OCI-LY7 (cell line): Measurements from ENCODE around the gene SHPK. TPM values are rescaled to one million over a fixed set of nuclear protein-coding genes. Genes with fewer than 3 reads are reported as not detected.

Experiments
- BruUV-seq: library from RNA; stranded (reverse); fragments of 400-500 nt; replicated peaks from 2 replicates; lab custom pipeline; 2021; lab: Mats Ljungman, UMichigan
- CTCF ChIA-PET: fragments of 300-600 bp; sonication (Branson Sonifier 250); formaldehyde crosslinking; loops from one replicate; lab custom pipeline; 2022; ENCODE audit warnings: antibody characterized with exemption; ENCODE audit not compliant: unreplicated experiment; lab: Charles Lee
- POLR2A ChIA-PET: fragments of 300-600 bp; sonication (Branson Sonifier 250); formaldehyde crosslinking; loops from one replicate; lab custom pipeline; 2022; ENCODE audit warnings: antibody characterized with exemption; lab: Charles Lee
- DNase-seq: peaks from one replicate; pipeline ENCODE4 v3.0.0-alpha.2; 2015; ENCODE audit warnings: low spot score
- H2AFZ ChIP-seq: fragments of 200-600 bp; sonication (generic), shearing (Covaris generic); 2 replicates; pipeline ENCODE4 v1.6.1; 2014; ENCODE audit warnings: mild to moderate bottlenecking, antibody characterized with exemption, low read length, moderate library complexity
- H3K27ac ChIP-seq: fragments of 200-600 bp; sonication (generic); 2 replicates; pipeline ENCODE4 v1.5.1; 2014; ENCODE audit warnings: mixed run types, low read depth, mild to moderate bottlenecking, moderate library complexity, low read length, inconsistent platforms; ENCODE audit not compliant: poor library complexity, severe bottlenecking
- H3K36me3 ChIP-seq: fragments of 200-600 bp; sonication (generic); 2 replicates; pipeline ENCODE4 v1.6.1; 2014; ENCODE audit warnings: mild to moderate bottlenecking, antibody characterized with exemption, low read length, moderate library complexity, mixed read lengths; ENCODE audit not compliant: insufficient read depth
- H3K4me1 ChIP-seq: fragments of 200-600 bp; sonication (generic); 2 replicates; pipeline ENCODE4 v1.5.1; 2014; ENCODE audit warnings: mild to moderate bottlenecking, low read length; ENCODE audit not compliant: insufficient read depth, poor library complexity, severe bottlenecking
- H3K4me2 ChIP-seq: fragments of 200-600 bp; sonication (generic); 2 replicates; pipeline ENCODE4 v1.6.1; 2014; ENCODE audit warnings: mild to moderate bottlenecking, low read length
- H3K4me3 ChIP-seq: fragments of 200-600 bp; sonication (generic); 2 replicates; pipeline ENCODE4 v1.5.1; 2014; ENCODE audit warnings: mild to moderate bottlenecking, low read depth, low read length; ENCODE audit not compliant: poor library complexity, severe bottlenecking
- H3K79me2 ChIP-seq: fragments of 200-600 bp; sonication (generic); 2 replicates; pipeline ENCODE4 v1.6.1; 2016; ENCODE audit warnings: low read depth, mild to moderate bottlenecking, low read length, moderate library complexity, mixed read lengths; ENCODE audit not compliant: insufficient read depth
- H3K9me2 ChIP-seq: fragments of 200-600 bp; sonication (generic); 2 replicates; pipeline ENCODE4 v1.6.1; 2016; ENCODE audit warnings: mild to moderate bottlenecking, low read length, mixed read lengths; ENCODE audit not compliant: insufficient read depth
- H3K9me3 ChIP-seq: fragments of 200-600 bp; sonication (generic); 2 replicates; pipeline ENCODE4 v1.6.1; 2014; ENCODE audit warnings: mild to moderate bottlenecking, mixed run types, low read length, mixed read lengths
- H4K20me1 ChIP-seq: fragments of 200-600 bp; sonication (generic); 2 replicates; pipeline ENCODE4 v1.6.1; 2014; ENCODE audit warnings: mild to moderate bottlenecking, antibody characterized with exemption, low read length, moderate library complexity, mixed read lengths; ENCODE audit not compliant: insufficient read depth
- EZH2phosphoT487 ChIP-seq: fragments of 200-600 bp; sonication (generic); IDR thresholded peaks from 2 replicates; pipeline ENCODE4 v1.6.1; 2018; ENCODE audit warnings: low read depth, borderline replicate concordance, mild to moderate bottlenecking, mixed run types, antibody characterized with exemption, low read length, moderate library complexity, mixed read lengths
- intact Hi-C: fragments of 100-400 bp; cut with micrococcal nuclease; formaldehyde crosslinking; loops from one replicate; pipeline ENCODE4 v1.10.0; 2022; ENCODE audit not compliant: unreplicated experiment
- total RNA-seq, 2 experiments: library from RNA; depleted of rRNA in 1 of 2; stranded (reverse); fragments of >200 nt in 1 of 2; shearing (Covaris generic) in 1 of 2; gene quantifications; 2 replicates each; pipeline ENCODE4 v1.2.3, GENCODE V29; 2014 to 2022
- TF ChIP-seq, protein P1 (sequence below): fragments of 200-600 bp; sonication (generic); conservative IDR thresholded peaks from 2 replicates; pipeline ENCODE4 v1.5.1; 2014; ENCODE audit warnings: mild to moderate bottlenecking, antibody characterized with exemption, low read length, moderate library complexity, mixed read lengths

Gene SHPK
- total RNA-seq, 2 experiments from 2014 or later = 16.9 to 17.0 TPM

DNA sequence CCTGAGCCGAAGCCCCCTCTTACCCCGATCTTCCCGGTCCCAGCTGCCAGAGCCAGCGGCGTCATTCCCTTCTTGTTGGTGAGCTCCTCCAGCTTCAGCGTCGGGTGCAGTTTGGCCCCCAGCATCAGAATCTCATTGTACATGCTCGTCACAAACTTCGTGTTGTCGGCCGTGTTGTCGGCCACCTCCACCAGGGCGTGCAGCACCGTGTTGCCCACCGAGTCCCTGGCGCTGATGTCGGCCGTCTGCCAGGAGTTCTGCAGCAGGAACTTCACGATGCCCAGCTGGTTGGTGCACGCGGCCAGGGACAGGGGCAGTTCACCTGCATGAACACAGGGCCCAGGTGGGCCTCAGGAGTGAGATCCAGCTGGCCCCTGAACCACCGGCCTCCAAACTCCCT lies 46.3 kb downstream of the SHPK start:
- CTCF ChIA-PET = no interaction called here

DNA sequence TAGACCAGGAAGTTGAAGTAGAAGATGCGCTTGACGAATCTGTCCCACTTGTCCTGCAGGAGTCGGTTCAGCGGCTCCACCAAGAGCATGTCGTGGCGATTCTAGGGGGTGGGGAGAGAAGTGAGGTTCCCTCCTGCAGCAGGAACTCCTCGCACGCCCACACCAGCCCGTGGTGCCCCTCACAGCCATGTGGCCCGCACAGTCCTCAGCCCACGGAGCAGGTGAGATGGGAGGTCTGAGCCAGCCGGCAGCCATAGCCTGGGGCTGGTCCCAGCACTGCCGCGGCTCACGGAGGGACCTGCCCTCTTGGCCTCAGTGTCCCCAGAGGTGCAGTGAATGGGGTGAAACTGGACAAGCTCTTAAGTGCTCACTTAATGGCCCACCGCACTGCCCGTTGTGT lies 50.2 kb downstream of the SHPK start:
- H3K4me3 ChIP-seq = no peak overlapping the region
- no TSS peak for BruUV-seq
- no peak overlapping the region for H3K27ac ChIP-seq
- H2AFZ ChIP-seq = no peak overlapping the region
- no peaks in the 10 kb centered on the region for H3K79me2 ChIP-seq
- no peaks in the 10 kb centered on the region for H4K20me1 ChIP-seq
- no peak overlapping the region for H3K4me2 ChIP-seq
- POLR2A ChIA-PET = no interaction called here
- intact Hi-C loops = no loop called here
- no peaks in the 10 kb centered on the region for H3K9me3 ChIP-seq
- no peak for DNase-seq
- no peaks in the 10 kb centered on the region for H3K36me3 ChIP-seq
- TF ChIP-seq EZH2phosphoT487 = no peak
- TF ChIP-seq, protein P1, sequence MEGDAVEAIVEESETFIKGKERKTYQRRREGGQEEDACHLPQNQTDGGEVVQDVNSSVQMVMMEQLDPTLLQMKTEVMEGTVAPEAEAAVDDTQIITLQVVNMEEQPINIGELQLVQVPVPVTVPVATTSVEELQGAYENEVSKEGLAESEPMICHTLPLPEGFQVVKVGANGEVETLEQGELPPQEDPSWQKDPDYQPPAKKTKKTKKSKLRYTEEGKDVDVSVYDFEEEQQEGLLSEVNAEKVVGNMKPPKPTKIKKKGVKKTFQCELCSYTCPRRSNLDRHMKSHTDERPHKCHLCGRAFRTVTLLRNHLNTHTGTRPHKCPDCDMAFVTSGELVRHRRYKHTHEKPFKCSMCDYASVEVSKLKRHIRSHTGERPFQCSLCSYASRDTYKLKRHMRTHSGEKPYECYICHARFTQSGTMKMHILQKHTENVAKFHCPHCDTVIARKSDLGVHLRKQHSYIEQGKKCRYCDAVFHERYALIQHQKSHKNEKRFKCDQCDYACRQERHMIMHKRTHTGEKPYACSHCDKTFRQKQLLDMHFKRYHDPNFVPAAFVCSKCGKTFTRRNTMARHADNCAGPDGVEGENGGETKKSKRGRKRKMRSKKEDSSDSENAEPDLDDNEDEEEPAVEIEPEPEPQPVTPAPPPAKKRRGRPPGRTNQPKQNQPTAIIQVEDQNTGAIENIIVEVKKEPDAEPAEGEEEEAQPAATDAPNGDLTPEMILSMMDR = no peak
- no peaks in the 10 kb centered on the region for H3K9me2 ChIP-seq
- peaks cover 10% of the 10 kb centered on the region for H3K4me1 ChIP-seq
- CTCF ChIA-PET = no interaction called here

More for the DNA sequence above, 46.3 kb downstream of the SHPK start:
- Histone ChIP-seq H3K4me1 (peaks cover 10% of the 10 kb centered on the region), H3K79me2 (no peaks in the 10 kb centered on the region), H3K4me3 (no peak overlapping the region), H3K27ac (no peak overlapping the region), H2AFZ (no peak overlapping the region), H3K4me2 (no peak overlapping the region), H3K9me2 (no peaks in the 10 kb centered on the region), H4K20me1 (no peaks in the 10 kb centered on the region), H3K36me3 (no peaks in the 10 kb centered on the region), H3K9me3 (no peaks in the 10 kb centered on the region)
- BruUV-seq = no TSS peak
- TF ChIP-seq EZH2phosphoT487 = no peak
- TF ChIP-seq, protein P1 = no peak
- intact Hi-C loops = no loop called here
- DNase-seq = no peak
- POLR2A ChIA-PET = interaction anchor here (0.9 kb wide), 1 partner anchor 46 kb away, joined by 3 read pairs; the partner anchor contains the start of genes CTNS and SHPK

DNA sequence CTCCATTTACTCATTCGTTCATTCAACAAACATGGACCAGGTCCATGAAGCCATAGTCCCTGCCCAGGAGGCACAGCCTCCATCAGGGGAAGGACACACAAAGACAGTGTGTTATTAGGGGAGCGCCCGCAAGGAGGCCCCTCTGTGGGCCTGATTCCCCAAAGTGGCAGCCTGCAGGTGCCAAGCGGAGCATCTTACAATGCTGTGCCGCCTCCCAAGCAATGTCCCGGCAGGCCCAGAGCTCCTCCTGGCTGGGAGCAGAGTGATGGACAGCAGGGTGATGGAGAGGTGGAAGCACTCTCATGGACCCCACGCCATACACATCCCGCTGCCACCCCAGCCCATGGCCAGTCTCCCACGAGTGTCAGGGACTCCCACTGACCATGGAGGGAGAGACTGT lies 52.6 kb downstream of the SHPK start:
- no peak overlapping the region for H2AFZ ChIP-seq
- H3K27ac ChIP-seq = no peak overlapping the region
- ChIA-PET POLR2A (no interaction called here), CTCF (no interaction called here)
- H4K20me1 ChIP-seq = no peaks in the 10 kb centered on the region
- no TSS peak for BruUV-seq
- H3K9me3 ChIP-seq = no peaks in the 10 kb centered on the region
- no peaks in the 10 kb centered on the region for H3K36me3 ChIP-seq
- intact Hi-C loops = no loop called here
- TF ChIP-seq, protein P1 = no peak
- H3K4me1 ChIP-seq = no peaks in the 10 kb centered on the region
- no peak for DNase-seq
- no peaks in the 10 kb centered on the region for H3K79me2 ChIP-seq
- no peak overlapping the region for H3K4me3 ChIP-seq
- H3K9me2 ChIP-seq = no peaks in the 10 kb centered on the region
- H3K4me2 ChIP-seq = no peak overlapping the region
